H1 (cell line): ENCODE results near the gene LRP1. TPM values are rescaled to one million over a fixed set of nuclear protein-coding genes. Genes with fewer than 3 reads are reported as not detected.

Experiments used
- GTF2F1 ChIP-seq: IDR thresholded peaks from 2 replicates; pipeline ENCODE4 v1.6.1; 2012; ENCODE audit warnings: low read depth, low read length, improper control_type of control experiment, borderline replicate concordance
- HDAC6 ChIP-seq: IDR thresholded peaks from one replicate; pipeline ENCODE4 v1.7.1; 2012; ENCODE audit warnings: low read depth, mild to moderate bottlenecking, inconsistent platforms, low read length, moderate library complexity
- POLR2A ChIP-seq, 2 experiments: IDR thresholded peaks; 1 replicate in 1 of 2; 2 replicates in 1 of 2; pipeline ENCODE4 v1.6.1; 2011; ENCODE audit warnings: low read depth in 2 of 2, low read length in 2 of 2, mild to moderate bottlenecking in 2 of 2; ENCODE audit errors: control extremely low read depth in 1 of 2
- POU5F1 ChIP-seq: IDR thresholded peaks from 2 replicates; pipeline ENCODE4 v1.6.1; 2011; ENCODE audit warnings: low read depth, mild to moderate bottlenecking, low read length, moderate library complexity
- RBBP5 ChIP-seq: IDR thresholded peaks from 2 replicates; pipeline ENCODE4 v1.7.1; 2012; ENCODE audit warnings: low read depth, mild to moderate bottlenecking, inconsistent platforms, low read length, moderate library complexity, borderline replicate concordance
- SAP30 ChIP-seq: fragments of 300-600 bp; sonication (generic); IDR thresholded peaks from 2 replicates; pipeline ENCODE4 v1.7.1; 2012; ENCODE audit warnings: low read length, moderate library complexity, mild to moderate bottlenecking, inconsistent platforms; ENCODE audit not compliant: insufficient read depth, insufficient replicate concordance
- SIRT6 ChIP-seq: IDR thresholded peaks from one replicate; pipeline ENCODE4 v1.7.1; 2012; ENCODE audit warnings: low read length, inconsistent platforms
- SP1 ChIP-seq: IDR thresholded peaks from 2 replicates; pipeline ENCODE4 v1.6.1; 2011; ENCODE audit warnings: low read depth, low read length
- polyA plus RNA-seq, 7 experiments: library from polyadenylated mRNA; depleted of rRNA in 3 of 7; stranded (reverse) in 5 of 7; unstranded in 2 of 7; fragments of >200 nt in 5 of 7; fragments of 200-250 nt in 2 of 7; gene quantifications; 1 replicate in 5 of 7; 2 replicates in 1 of 7; 4 replicates in 1 of 7; pipeline versions ENCODE4 v1.2.1 to v1.2.3, GENCODE V29; 2011 to 2013; ENCODE audit warnings: missing spikeins in 2 of 7, mixed read lengths in 2 of 7
- total RNA-seq: library from RNA; stranded (reverse); fragmentation: NEBNext Ultra II Directional; extraction: Animal tissue kit (Norgen Biotek cat#: 25700); gene quantifications from 2 replicates; pipeline ENCODE4 v1.2.1, GENCODE V29; 2021
- TF ChIP-seq, protein P1 (sequence below), 3 experiments: IDR thresholded peaks; 1 replicate in 2 of 3; 2 replicates in 1 of 3; pipeline versions ENCODE4 v1.5.1 to v1.6.1; 2011; ENCODE audit warnings: low read length in 3 of 3, mild to moderate bottlenecking in 3 of 3, inconsistent platforms in 2 of 3, low read depth in 1 of 3, moderate library complexity in 1 of 3; ENCODE audit not compliant: insufficient read depth in 1 of 3; ENCODE audit errors: control extremely low read depth in 1 of 3

Gene LRP1
- total and polyA plus RNA-seq, 2 of the 8 experiments (the other 6 are each of a cell fraction or from before 2014, with no cell fraction given): 35.3 to 92.5 TPM

GRCh38 chr12:57079821-57080220 lies 48.5 kb upstream of the LRP1 start (continued):
- TF ChIP-seq, protein P1, sequence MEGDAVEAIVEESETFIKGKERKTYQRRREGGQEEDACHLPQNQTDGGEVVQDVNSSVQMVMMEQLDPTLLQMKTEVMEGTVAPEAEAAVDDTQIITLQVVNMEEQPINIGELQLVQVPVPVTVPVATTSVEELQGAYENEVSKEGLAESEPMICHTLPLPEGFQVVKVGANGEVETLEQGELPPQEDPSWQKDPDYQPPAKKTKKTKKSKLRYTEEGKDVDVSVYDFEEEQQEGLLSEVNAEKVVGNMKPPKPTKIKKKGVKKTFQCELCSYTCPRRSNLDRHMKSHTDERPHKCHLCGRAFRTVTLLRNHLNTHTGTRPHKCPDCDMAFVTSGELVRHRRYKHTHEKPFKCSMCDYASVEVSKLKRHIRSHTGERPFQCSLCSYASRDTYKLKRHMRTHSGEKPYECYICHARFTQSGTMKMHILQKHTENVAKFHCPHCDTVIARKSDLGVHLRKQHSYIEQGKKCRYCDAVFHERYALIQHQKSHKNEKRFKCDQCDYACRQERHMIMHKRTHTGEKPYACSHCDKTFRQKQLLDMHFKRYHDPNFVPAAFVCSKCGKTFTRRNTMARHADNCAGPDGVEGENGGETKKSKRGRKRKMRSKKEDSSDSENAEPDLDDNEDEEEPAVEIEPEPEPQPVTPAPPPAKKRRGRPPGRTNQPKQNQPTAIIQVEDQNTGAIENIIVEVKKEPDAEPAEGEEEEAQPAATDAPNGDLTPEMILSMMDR (IDR thresholded peaks at IDR 0.05; ENCODE audit: control extremely low read depth in 1 of 3, insufficient read depth in 1 of 3, low read depth in 1 of 3, low read length in 3 of 3): no peak
- TF ChIP-seq SP1 (no peak), SIRT6 (no peak), RBBP5 (no peak), POLR2A (IDR thresholded peaks at IDR 0.05; ENCODE audit: control extremely low read depth in 1 of 2, low read depth in 2 of 2, low read length in 2 of 2) (no peak), POU5F1 (no peak), GTF2F1 (no peak), HDAC6 (no peak), SAP30 (no peak)
- TF ChIP-seq, all 59 proteins: peak for 0
